NCI-H2081 treated with DMSO at 0.1 percent for 48 hours (cell line): ENCODE data around the gene WDR4.
"Not testable (repeated sequence)": the region's sequence is repeated elsewhere in the genome, so short reads cannot be mapped to it uniquely, and the experiment has no call there.

Source experiments
- DNase-seq: peaks from one replicate; lab custom pipeline; 2025; lab: John Stamatoyannopoulos, UW

Gene WDR4

DNA sequence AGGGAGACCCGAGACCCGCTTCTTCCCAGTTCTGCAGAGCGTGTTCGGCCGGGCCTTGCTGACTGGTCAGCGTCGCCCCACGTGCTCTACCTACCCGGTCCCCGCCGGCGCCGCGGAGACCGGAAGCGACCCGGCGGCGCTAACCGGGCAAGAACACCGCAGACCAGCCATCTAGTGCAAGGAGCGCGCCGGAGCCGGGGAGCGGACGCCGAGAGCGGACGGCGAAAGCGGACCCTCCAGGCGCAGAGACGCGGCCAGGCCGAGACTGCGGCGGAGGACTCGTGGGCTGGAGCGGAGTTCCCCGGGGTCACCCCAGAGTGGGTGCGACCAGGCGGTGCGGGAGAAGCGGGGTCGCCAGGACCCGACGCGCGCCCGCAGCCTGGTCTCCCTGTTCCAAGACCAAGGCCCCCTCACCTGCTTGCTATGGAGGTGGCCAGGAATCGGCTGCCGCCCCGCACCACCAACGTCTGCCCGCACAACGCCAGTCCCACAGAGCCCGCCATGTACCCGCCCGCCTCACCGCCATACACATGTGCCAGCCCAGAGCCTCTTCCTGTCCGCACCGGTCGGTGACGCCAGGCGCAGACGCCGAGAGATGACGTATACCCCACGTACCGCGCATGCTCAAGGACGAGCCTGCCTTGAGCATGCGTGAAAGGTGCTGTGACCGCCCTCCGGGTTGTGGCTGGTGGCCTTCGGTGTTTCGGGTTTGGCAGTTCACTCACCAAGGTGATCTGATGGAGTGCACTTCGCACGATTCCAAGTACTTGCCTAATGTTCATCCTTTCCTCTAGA is at the start of gene WDR4:
WDR4 (minus strand) TSS at position 547 of the 795 bp plus-strand sequence; CDS start at position 503, 44 bp downstream.
- DNase-seq = peak; percentile 64

- not testable (repeated sequence) for DNase-seq
Observed at GRCh38 chr21:42927474-42928200, 48.3 kb upstream of the WDR4 start.

GRCh38 chr21:42925114-42925926 is 46.0 kb upstream of the WDR4 start, which contains the start of gene ERVH48-1:
Gene ERVH48-1 (minus strand): TSS chr21:42925630. CDS start chr21:42919006, 6,624 bp downstream.
- DNase-seq = no peak

DNA sequence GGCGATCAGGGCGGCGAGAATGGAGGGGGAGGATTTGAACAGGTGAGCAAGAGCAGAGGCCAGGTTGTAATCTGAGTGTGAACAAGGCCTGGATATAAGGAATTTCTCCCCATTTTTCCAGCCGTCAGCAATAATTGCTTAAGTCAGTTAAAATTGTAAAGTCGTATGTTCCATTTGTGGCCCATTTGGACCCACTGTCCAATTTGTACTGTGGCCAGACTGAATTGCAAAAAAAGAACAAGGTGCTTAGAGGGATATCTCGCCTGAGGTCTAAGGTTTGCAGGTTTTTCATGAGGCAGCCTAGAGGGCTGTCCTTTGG is 45.1 kb upstream of the WDR4 start:
- DNase-seq = no peak

GRCh38 chr21:42923553-42924432 is 44.5 kb upstream of the WDR4 start:
- DNase-seq = peak; percentile 63

- DNase-seq = no peak
Observed at GRCh38 chr21:42922918-42923317, 43.6 kb upstream of the WDR4 start.

GRCh38 chr21:42921927-42922326 is 42.6 kb upstream of the WDR4 start:
- DNase-seq = no peak

GRCh38 chr21:42918291-42918690 is 39.0 kb upstream of the WDR4 start:
- DNase-seq = no peak

- no peak for DNase-seq
Observed at GRCh38 chr21:42913476-42913875, 34.1 kb upstream of the WDR4 start.

DNA sequence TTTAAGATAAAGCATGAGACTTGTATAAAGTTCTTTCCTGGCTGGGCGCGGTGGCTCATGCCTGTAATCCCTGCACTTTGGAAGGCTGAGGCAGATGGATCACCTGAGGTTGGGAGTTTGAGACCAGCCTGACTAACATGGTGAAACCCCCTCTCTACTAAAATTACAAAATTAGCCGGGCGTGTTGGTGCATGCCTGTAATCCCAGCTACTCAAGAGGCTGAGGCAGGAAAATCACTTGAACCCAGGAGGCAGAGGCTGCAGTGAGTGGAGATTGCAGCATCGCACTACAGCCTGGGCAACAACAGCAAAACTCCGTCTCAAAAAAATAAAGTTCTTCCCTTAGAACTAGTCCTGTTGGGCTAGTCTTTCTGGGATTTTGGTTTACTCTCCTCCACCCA is 32.6 kb upstream of the WDR4 start:
- DNase-seq = not testable (repeated sequence)

- DNase-seq = not testable (repeated sequence)
Observed at GRCh38 chr21:42908484-42908883, 29.1 kb upstream of the WDR4 start.

DNA sequence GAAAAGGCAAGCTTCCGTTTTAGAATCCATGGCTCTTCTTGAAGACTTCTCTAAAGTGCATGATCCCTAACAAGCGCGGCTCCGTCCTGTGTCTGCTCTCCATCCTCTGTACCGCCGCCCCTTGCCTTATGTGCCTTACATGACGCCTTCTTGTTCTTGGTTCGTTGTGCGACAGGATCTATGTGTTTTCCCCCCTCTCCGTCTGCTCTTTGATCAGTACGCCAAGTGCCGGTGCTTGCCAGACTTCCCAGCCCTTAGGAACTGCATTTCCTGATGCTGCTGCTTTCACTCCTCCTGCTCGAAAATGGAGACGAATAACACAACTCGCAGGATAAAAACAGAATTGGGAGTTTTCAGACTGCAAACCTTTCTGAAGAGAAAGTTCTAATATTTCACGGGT is 26.9 kb upstream of the WDR4 start:
- DNase-seq = no peak

- DNase-seq = no peak
Observed at GRCh38 chr21:42905195-42905594, 25.9 kb upstream of the WDR4 start.

DNA sequence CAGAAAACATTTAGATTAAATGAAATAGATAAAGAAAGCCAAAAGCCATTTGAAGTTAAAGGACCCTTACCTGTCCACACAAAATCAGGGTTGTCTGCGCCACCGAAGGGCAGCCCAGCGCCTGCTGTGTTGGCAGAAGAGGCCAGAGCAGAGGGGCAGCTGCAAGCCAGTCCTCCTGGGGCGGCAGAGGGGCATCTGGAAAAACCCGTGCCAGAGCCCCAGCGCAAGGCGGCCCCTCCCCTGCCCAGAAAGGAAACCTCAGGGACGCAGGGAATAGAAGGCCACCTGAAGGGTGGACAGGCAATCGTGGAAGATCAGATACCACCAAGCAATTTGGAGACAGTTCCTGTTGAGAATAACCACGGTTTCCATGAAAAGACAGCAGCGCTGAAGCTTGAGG is 24.5 kb upstream of the WDR4 start:
- DNase-seq = no peak

GRCh38 chr21:42900446-42900845 is 21.1 kb upstream of the WDR4 start:
- DNase-seq = no peak

DNA sequence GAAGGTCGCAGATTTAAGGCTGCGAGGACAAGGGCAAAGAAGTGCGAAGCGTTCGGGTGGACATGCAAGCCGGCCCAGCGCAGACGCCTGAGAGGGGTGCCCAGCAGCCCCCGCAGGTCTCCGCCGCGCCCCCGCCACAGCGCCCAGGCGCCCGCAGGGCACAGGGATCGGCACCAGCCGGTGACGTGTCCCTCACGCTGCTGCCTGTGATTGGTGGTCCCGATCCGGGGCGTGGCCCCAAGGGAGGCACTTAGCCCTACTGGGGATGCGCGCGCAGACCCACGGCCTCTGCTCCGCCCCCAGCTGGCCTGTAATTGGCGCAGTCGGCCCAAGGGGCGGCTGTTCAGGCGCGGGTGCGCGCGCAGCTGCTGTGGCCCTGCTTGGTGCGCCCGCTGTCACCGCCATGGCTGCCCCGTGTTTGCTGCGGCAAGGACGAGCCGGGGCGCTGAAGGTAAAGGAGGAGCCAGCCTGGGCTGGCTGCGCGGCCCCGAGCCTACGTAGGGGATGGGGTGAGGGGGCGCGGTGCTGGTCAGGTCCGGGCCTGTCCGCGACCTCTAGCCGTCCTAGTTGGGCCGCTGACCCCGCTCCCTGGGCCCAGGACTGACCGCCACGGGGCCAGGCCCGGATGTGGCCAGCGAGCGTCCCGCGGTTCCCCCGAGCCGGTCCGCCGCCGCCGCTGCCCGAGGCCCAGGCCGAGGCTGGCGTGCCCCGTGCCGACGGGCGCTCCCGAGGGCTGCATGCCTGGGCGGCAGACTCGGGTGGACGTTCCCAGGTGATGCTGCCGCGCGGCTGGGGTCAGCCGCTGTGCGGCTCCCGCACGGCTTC is 13.8 kb upstream of the WDR4 start, which contains the start of gene NDUFV3:
NDUFV3 (plus strand) TSS at position 379 of the 825 bp plus-strand sequence; CDS start at position 404, 25 bp downstream.
- DNase-seq = peak; percentile 93

- DNase-seq = no peak
Observed at GRCh38 chr21:42892582-42892930, 13.2 kb upstream of the WDR4 start.

GRCh38 chr21:42887326-42887725 is 8.0 kb upstream of the WDR4 start:
- no peak for DNase-seq

- no peak for DNase-seq
Observed at GRCh38 chr21:42883921-42884320, 4.6 kb upstream of the WDR4 start.

DNA sequence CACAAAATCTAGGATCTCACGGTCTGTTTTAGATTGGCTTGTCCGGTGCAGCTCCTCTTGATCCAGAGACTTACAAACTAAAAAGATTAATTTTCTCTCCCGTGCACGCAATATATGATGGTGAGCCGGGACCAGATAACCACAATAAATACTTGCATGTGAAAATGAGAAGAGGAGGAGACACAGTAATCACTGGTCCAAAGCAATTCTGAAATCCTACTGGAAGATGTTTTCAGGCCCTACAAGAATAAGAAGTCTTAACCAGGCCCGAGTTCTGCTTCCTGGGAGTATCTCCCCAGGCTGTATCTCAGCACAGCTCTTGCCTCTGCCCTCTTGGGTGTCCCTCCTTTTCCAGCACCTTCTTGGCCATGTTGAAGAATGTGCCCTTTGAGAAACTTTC is 1.0 kb upstream of the WDR4 start:
- DNase-seq = no peak

- no peak for DNase-seq
Observed at GRCh38 chr21:42878678-42878992, 704 bp downstream of the WDR4 start.
